ENCODE data around the gene U2AF2. TPM values are rescaled to one million over a fixed set of nuclear protein-coding genes. Genes with fewer than 3 reads are reported as not detected.

The U2AF2 gene
- total and polyA plus RNA-seq, 2 experiments from 2014 or later = 16.1 to 99.6 TPM

GRCh38 chr19:55683449-55684261 lies 28.8 kb downstream of the U2AF2 start:
- Histone ChIP-seq H3K4me2 (peak overlapping the region; percentile 69), H3K36me3 (replicated peaks; ENCODE audit: insufficient read depth, low read depth) (no peaks in the 10 kb centered on the region), H3K4me3 (no peak overlapping the region), H3K27me3 (no peaks in the 10 kb centered on the region), H3K9me3 (ENCODE audit: low read depth) (no peaks in the 10 kb centered on the region), H4K20me1 (ENCODE audit: insufficient read depth, poor library complexity, severe bottlenecking) (peaks cover 41% of the 10 kb centered on the region), H3K9me2 (replicated peaks; ENCODE audit: insufficient read depth) (no peaks in the 10 kb centered on the region), H3K4me1 (ENCODE audit: insufficient read depth) (peaks cover 25% of the 10 kb centered on the region), H3K79me2 (peaks cover 83% of the 10 kb centered on the region), H3K27ac (peak overlapping the region; percentile 98), H2AFZ (no peak overlapping the region)
- peak; percentile 73 for DNase-seq (ENCODE audit: low spot score)
- TF ChIP-seq EZH2phosphoT487 (IDR thresholded peaks at IDR 0.05; ENCODE audit: low read depth, severe bottlenecking, unreplicated experiment) (no peak), CTCF (IDR thresholded peaks at IDR 0.05; ENCODE audit: poor library complexity) (no peak), EZH2 (IDR thresholded peaks at IDR 0.05; ENCODE audit: borderline replicate concordance) (no peak)
- WGBS (ENCODE audit: low lambda C conversion rate, missing lambda C conversion rate) = 67% methylated on average over 22 of the region's 22 CpGs

GRCh38 chr19:55684946-55685681 lies 30.3 kb downstream of the U2AF2 start:
- Histone ChIP-seq H4K20me1 (ENCODE audit: insufficient read depth, poor library complexity, severe bottlenecking) (peaks cover 28% of the 10 kb centered on the region), H3K4me1 (ENCODE audit: insufficient read depth) (peaks cover 25% of the 10 kb centered on the region)
- no peak for TF ChIP-seq CTCF (IDR thresholded peaks at IDR 0.05; ENCODE audit: poor library complexity)
- TF ChIP-seq EZH2phosphoT487 (IDR thresholded peaks at IDR 0.05; ENCODE audit: low read depth, severe bottlenecking, unreplicated experiment) = no peak
- TF ChIP-seq EZH2 (IDR thresholded peaks at IDR 0.05; ENCODE audit: borderline replicate concordance) = no peak

GRCh38 chr19:55685776-55686175 lies 30.9 kb downstream of the U2AF2 start:
- Histone ChIP-seq H3K27ac (peak overlapping the region; percentile 98), H4K20me1 (ENCODE audit: insufficient read depth, poor library complexity, severe bottlenecking) (peaks cover 28% of the 10 kb centered on the region), H3K79me2 (peaks cover 66% of the 10 kb centered on the region), H3K9me3 (ENCODE audit: low read depth) (no peaks in the 10 kb centered on the region), H3K9me2 (replicated peaks; ENCODE audit: insufficient read depth) (no peaks in the 10 kb centered on the region), H3K4me1 (ENCODE audit: insufficient read depth) (peaks cover 25% of the 10 kb centered on the region), H3K27me3 (no peaks in the 10 kb centered on the region), H3K4me3 (no peak overlapping the region), H3K36me3 (replicated peaks; ENCODE audit: insufficient read depth, low read depth) (no peaks in the 10 kb centered on the region), H3K4me2 (no peak overlapping the region), H2AFZ (no peak overlapping the region)
- DNase-seq (ENCODE audit: low spot score) = no peak
- TF ChIP-seq EZH2phosphoT487 (IDR thresholded peaks at IDR 0.05; ENCODE audit: low read depth, severe bottlenecking, unreplicated experiment) (no peak), CTCF (IDR thresholded peaks at IDR 0.05; ENCODE audit: poor library complexity) (no peak), EZH2 (IDR thresholded peaks at IDR 0.05; ENCODE audit: borderline replicate concordance) (no peak)
- 96% methylated on average over 6 of the region's 6 CpGs for WGBS (ENCODE audit: low lambda C conversion rate, missing lambda C conversion rate)

More at GRCh38 chr19:55684946-55685681, 30.3 kb downstream of the U2AF2 start:
- Histone ChIP-seq H3K4me2 (peak overlapping the region; percentile 69), H3K9me2 (replicated peaks; ENCODE audit: insufficient read depth) (no peaks in the 10 kb centered on the region), H3K4me3 (no peak overlapping the region), H3K79me2 (peaks cover 69% of the 10 kb centered on the region), H2AFZ (no peak overlapping the region), H3K9me3 (ENCODE audit: low read depth) (no peaks in the 10 kb centered on the region), H3K27ac (peak overlapping the region; percentile 98), H3K36me3 (replicated peaks; ENCODE audit: insufficient read depth, low read depth) (no peaks in the 10 kb centered on the region), H3K27me3 (no peaks in the 10 kb centered on the region)
- 98% methylated on average over 51 of the region's 60 CpGs for WGBS (ENCODE audit: low lambda C conversion rate, missing lambda C conversion rate)
- DNase-seq (ENCODE audit: low spot score) = no peak

Measured in hepatocyte (in vitro differentiated cells).